Stimulated activated CD4-positive, alpha-beta T cell treated with anti-CD3 and anti-CD28 coated beads, Interleukin-1b, Interleukin-23, amount 100 ng/mL, for 1 hour (primary cell): ENCODE results near the gene TSPOAP1.

Source experiments
- DNase-seq, 2 donors: peaks; one replicate each; pipeline ENCODE4 v3.0.0-alpha.2; 2020; ENCODE audit warnings: low read depth in 2 of 2

Gene TSPOAP1

DNA sequence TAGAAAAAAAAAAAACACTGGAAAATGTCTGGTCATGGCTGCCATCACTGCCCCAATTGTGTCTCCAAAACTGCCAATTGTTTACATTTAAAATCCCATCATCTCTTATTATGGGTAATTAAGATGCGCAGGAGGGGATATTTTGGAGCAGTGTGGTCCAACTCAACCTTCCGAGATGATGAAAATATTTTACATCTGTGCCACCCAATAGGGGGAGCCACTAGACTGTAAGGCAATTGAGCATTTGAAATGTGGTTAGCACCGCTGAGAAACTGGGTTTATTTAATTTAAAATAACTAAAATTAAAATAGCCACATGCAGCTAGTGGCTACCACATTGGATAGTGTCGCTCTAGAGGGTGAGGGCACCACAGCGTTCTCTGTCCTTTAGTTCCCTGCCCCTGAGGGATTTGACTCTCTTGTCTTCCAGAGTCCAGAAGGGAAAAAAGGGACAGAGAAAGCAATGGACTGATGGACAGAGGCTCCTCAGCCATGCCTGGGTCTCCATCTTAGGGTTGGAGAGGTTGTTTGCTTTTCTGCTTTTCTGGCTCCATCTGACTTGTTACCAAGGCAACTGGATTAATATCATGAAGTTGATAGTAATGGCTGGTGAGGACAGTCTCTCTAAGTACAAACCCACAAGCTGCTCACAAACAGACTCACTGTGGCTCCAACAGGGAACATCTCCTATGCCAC, 51.3 kb downstream of the TSPOAP1 start:
- DNase-seq, result no peak

DNA sequence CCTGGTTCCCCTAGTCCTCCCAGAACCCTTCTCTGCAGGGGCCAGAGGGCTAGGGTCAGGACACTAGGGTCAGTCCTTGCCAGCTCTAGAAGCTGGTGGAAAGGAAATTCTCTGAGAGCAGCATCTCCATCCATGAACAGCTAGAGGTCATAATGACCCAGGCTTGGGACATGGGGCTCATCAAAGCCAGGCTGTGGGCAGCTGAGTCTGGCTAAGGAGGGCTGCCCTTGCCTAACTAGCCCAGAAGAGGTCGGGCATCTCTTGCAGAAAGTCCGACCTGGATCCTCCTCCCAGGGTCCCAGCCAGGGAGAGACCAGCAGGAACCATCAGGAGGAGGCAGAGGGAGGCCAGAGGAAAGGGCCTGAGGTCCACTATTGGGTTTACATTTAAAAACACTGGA, 52.2 kb downstream of the TSPOAP1 start:
- DNase-seq, result no peak

DNA sequence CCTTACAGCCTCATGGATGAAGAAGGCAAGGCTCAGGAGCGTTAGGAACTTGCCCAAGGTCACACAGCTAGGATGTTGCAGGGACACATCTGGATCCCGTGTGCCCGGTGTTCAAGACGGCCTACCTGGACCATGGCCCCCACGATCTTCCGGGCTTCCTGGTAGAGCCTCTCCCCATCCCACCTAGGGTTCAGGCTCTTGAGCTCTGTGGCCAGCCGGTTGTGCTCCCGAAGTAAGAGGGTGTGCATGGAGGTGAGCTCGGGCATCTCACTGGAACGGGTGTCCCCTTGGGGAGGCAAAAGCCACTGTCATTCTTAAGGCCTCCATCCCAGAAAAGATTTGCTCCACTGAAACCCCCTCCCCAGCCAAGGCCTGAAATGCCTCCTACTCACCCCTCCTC, 53.2 kb downstream of the TSPOAP1 start:
- no peak for DNase-seq

DNA sequence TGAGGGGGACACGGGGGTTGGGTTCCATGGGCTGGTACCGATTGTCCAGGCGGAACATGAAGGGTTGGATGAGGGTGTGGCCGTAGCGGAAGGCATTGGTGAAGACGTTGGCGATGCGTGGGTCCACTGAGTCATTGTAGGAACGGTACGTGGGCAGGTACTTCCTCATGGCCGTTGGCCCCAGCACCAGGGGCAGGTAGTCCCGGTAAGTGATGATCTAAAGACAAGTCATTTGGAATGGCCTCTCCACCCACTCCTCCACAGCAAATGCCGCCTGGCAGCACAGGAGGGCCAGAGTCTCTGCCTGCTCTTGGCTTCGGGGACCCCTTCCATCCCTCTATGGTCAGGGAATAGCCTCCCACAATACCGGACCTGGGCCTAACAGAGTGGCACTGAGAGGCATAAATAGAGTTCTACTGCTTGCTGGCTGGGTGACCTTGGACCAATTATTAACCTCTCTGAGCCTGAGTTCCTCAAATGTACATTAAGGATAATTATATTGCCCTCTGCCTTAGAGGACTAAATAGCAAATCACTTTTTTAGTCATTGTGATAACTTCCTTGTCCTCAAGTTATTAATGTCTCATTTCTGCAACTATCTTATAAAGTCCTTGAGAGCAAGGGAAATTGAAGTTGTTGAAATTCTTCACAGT, 55.0 kb downstream of the TSPOAP1 start:
- no peak for DNase-seq

DNA sequence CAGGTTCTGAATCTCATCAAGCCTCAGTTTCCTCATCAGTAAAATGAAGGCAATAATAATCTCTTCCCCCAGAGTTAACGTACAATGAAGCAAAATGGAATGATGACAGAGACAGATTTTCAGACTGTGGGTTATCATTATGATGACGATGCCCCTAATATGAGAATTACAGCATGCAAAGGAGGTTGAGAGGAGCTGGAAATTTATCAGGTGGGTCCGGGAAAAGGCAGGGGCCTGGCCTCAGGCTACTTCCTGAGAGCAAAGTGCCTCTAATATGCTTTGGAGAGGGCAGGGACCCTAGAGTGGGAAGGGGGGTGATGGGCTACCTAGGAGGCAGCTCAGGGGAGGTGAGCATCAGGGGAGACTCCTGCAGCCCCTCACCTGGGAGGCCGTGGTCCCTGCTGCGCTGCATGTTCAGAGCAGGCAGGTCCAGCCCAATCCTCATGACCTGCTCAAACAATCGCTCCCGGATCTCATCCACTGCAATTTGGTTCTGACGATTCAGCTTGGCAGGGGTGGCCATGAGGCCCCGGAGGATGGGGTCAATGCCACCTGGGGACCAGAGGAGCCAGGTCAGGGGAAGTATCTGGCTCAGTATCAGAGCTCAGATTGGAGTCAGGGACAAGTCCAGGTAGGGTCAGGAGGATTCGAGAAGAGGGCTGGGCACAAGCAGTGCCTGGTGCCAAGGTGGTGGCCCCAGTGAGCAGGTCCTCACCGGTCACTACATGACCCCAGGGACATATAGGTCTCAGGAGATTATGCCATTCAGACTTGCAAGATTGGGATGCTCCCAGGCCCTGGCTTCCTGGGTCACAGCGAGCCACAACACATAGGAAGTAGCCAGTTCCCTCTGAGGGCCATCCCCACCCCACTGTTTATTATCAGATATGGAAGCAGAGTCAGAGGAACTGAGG, 56.0 kb downstream of the TSPOAP1 start:
- no peak for DNase-seq

DNA sequence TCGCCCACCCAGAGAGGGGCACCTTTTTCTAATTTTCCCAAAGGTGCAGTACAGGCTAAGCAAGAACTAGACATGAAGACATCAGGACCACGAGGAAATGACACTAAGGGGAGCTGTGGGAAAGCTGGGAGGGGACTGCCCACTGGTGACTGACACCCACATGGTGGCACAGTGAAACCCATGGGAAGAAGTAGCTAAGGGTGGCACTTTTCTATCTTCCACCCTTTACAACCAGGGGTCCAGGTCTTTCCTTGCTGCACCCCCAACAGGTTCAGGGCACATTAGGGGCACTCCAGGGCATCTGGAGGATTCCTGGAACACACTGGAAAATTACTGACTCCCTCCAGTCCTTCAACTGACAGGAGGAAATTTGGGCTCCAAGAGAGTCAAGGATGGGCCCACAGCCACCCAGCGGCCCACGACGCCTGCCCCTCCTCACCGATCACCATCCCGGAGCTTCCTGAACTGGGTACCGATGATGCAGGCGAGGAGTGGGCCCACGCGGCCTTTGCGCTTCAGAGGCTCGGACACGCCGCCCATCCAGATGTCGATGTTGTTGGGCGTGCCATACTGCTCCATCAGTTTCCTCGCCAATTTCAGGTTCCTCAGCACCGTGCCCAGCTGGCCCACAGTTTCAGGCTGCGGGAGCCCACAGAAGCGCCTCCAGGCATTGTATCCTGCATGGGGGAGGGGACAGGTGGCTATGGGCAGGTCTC, 57.2 kb downstream of the TSPOAP1 start:
- no peak for DNase-seq

DNA sequence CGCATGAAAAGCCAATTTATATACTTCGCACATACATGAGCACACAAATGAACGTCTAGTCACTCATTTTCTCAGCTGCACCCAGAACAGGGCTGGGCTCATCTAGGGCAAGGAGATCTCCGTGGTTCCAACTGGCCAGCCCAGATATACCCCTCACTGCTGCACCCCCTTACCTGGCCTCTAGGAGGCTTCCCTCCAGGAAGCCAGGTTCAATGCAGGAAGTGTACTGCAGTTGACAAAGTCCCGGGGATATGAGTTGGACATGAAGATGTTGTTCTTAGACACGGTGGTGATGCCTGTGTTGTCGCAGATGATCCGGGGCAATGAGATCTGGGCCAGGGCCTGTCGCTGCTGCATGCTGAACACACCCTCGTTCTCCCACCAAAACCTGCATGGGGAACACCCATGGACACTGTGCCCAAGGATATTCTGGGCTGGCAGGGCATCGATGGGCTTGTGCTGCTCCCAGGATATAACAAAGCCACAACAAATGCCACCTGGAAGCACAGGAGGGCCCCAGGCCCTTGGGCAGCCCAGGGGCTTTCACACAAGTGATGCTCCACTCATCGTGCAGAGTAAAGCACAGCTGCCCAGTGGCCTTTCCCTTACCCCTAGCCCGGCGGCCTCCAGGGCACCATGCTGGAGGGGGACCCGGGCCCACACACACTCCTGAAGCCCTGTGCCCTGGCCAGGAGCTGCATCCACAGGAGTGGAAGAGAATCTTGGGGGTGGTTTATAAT, 57.9 kb downstream of the TSPOAP1 start:
- DNase-seq, result no peak

DNA sequence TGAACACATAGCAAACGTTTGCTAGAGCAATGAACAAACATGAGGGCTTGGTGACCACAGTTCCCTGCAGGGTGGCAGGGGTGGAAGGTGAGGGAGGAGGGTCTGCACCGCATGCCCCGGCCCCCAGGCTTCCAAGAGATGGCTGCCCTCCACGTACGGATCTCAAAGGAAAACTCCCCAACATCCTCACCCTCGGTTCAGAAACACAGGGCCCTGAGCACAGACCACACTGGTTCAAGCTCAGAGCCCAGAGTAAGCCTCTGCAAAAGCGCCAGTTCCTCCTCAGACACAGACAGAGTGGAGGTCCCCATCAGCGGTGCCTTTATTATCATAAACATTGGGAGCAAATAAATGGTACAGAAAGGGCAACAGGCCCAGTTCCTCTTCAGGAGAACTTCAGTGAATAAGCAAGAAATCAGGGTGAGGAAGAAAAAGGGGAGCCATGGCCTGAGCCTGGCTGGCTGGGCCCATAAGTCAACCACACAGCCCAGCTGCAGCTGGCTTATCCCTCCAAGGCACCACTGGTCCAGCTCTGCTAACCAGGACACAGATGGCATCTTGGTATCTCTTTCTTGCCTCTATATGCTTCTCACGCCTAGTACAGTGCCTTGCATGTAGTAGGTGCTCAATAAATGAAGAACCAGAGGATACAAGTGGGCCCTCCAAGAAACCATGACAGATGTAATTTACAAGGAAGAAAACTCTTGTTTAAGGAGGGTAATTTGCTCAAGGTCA, 58.9 kb downstream of the TSPOAP1 start:
- no peak for DNase-seq

DNA sequence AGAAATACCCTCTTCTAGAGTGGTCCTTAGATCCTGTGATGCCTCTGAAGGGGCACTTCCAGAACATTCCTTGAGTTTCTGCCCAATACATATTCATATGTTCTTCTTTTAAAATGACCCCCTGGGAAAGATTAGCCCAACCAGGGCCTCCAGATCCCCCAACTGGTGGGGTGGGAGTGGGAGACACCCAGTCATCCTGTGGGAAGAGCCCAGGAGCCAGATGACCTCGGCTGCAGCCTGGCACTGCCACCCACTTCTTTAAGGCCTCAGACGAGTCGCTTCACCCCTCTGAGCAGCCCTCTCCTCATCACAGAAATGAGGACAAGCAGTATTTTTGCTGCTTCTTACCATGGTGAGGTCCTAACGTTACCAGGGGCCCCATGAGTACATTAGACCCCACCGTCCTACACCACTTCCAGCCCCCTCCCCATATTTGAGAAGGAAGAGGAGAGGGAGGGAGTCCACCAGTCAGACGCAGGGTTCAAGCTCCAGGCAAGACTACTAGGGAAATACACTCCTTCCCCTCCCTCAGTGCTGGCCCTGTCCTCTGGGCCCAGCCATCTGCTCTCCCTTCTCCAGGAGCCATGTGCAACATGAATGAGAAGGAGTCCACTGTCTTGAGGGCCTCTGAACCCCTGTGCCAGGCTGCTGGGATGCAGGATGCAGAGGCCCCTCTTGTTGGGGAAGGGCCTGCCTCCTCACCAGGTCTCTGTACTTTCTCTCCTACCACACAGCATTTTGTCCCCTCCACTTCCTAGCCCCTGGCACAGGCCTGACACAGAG, 59.6 kb downstream of the TSPOAP1 start:
- DNase-seq, result no peak

DNA sequence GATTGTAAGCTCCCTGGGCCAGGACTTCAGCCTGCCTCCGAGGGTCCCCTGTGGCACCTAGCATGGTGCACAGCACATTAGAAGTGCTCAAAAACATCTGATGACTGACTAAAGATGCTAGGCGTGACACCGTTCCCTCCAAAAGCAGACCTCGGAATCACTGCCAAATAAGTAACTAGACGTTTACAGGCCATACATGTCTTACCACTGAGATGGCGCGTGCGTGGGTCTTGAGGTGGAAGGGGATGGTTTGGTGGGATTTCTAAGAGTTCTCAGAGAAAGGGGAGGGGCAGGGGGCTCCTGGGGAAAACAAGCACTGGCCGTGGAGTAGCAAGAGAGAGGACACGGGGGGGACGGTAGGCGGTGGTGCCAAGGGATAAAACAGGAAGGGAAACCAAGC, 60.3 kb downstream of the TSPOAP1 start:
- DNase-seq, result no peak

DNA sequence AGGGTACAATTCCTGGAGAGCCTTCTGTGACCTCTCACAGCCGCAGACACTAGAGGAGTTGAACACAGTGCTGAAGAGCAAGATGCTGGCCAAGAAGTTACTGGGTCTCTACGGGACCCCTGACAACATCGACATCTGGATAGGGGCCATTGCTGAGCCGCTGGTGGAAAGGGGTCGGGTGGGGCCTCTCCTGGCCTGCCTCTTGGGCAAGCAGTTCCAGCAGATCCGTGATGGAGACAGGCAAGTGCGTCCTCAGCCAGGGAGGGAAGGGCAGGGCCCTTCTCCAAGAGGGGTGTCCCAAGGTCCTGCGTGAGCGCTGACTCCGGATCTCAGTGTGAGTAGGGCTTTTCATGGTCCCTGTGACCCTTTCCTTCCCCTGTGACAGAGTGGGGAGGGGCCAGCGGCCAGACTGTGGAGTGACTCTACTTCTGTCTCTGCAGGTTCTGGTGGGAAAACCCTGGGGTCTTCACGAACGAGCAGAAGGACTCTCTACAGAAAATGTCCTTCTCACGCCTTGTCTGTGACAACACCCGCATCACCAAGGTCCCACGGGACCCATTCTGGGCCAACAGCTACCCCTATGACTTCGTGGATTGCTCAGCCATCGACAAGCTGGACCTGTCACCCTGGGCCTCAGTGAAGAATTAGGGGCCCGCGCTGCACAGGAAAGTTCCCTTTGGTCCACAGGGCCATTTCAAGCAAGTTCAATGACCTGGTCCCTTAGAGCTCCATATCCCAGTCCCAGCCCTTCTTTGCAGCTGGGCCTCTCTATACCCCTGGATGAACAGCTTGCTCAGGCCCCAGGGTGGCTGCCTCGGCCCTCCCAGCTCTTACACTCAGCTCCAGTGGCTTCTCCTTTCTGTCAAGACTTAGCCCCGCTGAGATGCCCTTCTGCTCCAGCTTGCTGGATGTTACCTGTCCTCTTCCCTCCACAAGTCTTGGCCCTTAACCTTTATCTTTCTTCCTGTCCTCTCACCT, 61.0 kb downstream of the TSPOAP1 start:
- DNase-seq, result no peak

DNA sequence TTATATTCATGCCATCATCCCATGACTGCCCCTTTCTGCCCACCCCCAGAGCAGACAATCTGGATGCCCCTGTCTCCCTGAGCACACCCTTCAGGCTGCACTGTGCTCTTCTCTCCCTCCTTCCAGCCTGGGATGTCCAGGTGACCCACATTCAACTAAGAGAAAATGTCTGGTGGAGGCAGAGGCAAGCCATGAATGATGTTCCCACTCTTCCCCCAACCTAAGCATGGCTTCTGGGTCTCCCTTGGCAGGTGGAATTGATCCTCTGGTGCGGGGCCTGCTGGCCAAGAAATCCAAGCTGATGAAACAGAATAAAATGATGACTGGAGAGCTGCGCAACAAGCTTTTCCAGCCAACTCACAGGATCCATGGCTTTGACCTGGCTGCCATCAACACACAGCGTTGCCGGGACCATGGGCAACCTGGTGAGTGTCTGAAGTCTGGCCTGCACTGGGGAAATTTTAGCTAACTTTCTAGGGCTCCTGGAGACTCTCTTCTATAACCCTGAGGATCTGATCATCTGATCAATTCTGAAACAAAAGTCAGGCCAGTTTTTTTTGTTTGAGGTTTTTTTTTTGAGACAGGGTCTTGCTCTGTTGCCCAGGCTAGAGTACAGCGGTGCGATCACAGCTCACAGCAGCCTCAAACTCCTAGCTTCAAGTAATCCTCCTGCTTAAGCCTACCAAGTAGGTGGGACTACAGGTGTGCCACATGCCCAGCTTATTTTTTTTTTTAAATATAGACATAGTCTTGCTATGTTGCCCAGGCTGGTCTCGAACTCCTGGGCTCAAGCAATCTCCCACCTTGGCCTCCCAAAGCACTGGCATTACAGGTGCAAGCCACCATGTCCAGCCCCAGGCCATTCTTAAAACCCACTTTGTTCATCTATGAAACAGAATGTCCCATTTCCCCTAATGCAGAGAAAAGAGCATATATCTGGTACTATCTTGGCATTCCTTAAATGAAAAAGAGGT, 62.4 kb downstream of the TSPOAP1 start:
- DNase-seq, result no peak

DNA sequence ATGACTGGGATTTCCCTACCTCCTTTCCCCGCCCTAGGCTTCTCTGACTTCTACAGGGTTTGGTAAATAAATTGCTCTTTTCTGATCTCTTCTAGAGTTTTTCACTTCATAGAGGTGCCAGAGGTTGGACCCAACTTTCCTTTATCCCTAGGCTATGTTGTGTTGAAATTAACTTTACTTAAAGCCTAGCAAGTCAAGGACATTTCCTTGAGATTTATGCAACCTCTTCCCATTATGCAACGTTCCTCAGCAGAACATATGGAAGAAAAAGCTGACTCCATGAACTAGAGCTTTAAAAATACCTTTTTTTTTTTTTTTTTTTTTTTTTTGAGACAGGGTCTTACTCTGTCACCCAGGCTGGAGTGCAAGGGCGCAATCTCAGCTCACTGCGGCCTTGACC, 63.3 kb downstream of the TSPOAP1 start:
- DNase-seq, result no peak

DNA sequence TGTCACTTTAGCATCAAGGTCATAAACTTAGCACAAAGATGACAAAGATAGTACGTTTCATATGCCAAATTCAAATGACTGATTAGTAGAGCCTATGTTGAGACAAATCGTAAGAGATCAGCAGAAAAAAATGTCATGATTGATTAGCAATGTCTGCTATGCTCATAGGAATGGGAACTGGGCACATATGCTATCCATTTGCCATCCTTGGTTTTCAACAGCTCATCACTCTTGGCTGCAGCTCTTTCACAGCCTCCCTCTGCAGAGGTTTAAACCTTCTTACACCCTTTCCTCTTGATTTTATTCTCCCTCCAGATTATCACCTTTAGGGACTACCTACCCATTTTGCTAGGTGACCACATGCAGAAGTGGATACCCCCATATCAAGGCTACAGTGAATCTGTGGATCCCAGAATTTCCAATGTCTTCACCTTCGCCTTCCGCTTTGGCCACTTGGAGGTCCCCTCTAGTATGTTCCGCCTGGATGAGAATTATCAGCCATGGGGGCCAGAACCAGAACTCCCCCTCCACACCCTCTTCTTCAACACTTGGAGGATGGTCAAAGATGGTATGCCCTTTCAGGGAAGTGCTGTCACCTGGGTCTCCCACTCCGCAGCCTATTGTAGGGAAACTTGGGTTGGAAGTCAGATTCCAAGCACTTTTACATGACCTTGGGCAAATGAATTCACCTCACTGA, 64.0 kb downstream of the TSPOAP1 start:
- no peak for DNase-seq

DNA sequence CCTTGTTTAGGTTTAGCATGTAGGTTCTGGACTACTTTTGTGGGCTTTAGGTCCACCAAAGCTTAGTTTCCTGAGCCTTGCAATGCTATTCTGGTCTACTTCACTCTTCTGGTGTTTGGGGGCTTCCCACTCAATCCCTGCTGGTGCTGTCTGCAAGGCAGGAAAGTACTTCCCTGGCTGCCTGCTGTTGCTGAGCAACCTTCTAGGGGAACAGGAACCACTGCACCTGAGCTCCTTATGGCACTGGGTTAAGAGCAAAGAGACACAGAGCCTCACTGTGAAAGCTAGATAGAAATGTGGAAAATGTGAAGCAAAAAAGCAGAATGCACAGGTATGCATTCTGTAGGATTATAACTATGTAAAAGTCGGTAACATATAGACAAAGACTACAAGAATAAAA, 64.8 kb downstream of the TSPOAP1 start:
- no peak for DNase-seq

DNA sequence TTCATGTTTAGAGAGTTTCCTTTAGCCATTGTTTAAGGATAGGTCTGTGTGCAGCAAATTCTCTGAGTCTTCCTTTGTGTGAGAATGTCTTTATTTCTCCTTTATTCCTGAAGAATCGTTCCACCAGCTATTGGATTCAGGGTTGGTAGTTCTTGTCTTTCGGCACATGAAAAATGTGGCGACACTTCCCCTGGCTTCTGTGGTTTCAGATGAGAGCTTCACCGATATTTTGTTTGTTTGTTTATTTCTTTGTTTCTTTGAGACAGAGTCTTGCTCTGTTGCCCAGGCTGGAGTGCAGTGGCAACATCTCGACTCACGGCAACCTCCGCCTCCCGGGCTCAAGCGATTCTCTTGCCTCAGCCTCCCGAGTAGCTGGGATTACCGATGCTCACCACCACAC, 66.4 kb downstream of the TSPOAP1 start:
- DNase-seq, result no peak

DNA sequence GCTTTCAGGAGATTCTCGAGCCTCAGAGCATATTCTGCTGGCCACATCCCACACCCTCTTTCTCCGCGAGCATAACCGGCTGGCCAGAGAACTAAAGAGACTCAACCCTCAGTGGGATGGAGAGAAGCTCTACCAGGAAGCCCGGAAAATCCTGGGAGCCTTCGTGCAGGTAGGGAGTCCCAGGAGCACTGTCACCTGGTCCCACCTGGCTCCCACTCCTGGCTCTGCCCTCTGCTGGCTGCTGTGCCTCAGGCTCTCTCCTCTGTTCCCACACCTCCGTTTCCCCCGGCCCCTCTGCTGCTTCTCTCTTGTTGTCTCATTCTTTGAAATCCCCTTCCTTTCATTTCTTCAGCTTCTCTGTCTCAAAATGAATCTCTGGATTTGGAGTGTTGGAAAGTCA, 73.8 kb downstream of the TSPOAP1 start:
- no peak for DNase-seq
